ENCODE results near the gene SMIM15.

SMIM15 gene

DNA sequence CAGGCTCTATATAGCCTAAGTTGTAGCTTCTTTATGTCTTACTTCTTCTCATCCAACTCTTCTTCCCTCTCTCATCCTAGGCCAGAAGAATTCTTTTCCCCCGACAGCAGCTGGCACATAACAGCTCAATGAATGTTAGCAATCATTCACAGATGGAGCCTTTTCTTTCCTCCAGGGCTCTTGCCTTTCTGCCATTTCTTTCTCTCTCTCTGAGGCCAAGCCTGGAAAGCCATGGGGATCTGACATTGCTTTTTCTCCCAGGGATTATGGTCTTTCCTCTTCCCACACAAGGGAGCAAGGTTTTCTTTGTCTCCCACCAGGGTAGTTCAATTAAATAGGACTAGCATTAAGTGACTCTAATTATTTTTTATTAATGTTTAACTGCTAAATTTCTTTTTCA, 20.5 kb downstream of the SMIM15 start:
- TF ChIP-seq, protein P1, sequence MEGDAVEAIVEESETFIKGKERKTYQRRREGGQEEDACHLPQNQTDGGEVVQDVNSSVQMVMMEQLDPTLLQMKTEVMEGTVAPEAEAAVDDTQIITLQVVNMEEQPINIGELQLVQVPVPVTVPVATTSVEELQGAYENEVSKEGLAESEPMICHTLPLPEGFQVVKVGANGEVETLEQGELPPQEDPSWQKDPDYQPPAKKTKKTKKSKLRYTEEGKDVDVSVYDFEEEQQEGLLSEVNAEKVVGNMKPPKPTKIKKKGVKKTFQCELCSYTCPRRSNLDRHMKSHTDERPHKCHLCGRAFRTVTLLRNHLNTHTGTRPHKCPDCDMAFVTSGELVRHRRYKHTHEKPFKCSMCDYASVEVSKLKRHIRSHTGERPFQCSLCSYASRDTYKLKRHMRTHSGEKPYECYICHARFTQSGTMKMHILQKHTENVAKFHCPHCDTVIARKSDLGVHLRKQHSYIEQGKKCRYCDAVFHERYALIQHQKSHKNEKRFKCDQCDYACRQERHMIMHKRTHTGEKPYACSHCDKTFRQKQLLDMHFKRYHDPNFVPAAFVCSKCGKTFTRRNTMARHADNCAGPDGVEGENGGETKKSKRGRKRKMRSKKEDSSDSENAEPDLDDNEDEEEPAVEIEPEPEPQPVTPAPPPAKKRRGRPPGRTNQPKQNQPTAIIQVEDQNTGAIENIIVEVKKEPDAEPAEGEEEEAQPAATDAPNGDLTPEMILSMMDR (IDR thresholded peaks at IDR 0.05; ENCODE audit: insufficient read depth, low read depth, low read length, missing control alignments) = no peak
- DNase-seq (ENCODE audit: low read depth) = no peak

DNA sequence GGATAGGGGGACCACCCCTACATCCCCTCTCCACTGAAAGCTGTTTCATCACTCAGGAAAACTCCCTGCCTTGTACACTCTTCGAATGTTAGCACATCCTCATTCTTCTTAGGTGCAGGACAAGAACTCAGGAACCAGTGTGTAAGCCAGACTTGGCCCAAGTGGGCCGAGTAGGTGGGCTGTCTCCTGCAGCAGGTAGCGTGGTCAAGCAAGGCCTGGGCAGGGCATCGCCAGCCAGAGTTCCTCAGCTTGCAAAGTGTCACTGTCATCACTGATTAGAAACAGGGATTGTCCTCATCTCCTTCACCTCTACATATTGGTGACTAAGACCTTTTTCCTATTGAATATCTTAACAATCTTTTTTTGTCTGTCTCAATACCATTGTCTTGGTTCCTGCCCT, 22.3 kb downstream of the SMIM15 start:
- H3K4me3 ChIP-seq (ENCODE audit: low read length) = no peak overlapping the region
- TF ChIP-seq, protein P1 (IDR thresholded peaks at IDR 0.05; ENCODE audit: insufficient read depth, low read depth, low read length, missing control alignments) = no peak

More for the DNA sequence above, 20.5 kb downstream of the SMIM15 start:
- no peak overlapping the region for H3K4me3 ChIP-seq (ENCODE audit: low read length)

DNA sequence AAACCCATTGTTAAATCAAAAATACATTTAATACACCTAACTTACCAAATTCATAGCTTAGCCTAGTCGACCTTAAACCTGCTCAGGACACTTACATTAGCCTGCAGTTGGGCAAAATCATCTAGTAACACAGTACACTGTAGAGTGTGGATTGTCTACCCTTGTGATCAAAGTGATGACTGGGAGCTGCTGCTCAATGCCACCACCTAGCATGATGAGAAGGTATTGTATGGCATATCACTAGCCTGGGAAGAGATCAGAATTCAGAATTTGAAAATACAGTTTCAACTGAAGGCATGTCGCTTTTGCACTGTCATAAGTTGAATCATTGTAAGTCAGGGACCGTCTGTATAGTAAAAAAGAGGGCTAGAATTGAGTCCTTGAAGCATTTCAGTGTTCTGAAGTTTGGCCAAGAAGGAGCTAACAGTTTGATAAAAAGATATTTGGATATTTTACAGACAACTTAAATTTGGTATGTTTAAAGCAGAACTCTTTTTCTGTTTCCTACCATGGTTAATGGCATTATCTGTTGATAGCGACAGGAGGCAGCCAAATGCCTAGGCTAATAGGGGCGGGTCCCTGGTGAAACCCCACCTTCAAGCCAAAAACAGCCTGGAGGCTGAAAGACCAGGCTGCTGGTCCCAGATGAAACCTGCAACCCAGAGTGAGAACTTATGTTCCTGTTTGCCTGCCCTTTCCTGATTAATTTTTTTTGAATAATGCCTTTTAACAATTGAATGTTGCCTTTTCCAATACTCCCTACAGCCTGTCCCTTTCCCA, 23.0 kb downstream of the SMIM15 start:
- TF ChIP-seq, protein P1 (IDR thresholded peaks at IDR 0.05; ENCODE audit: insufficient read depth, low read depth, low read length, missing control alignments) = peak; percentile 57
- peak; percentile 27 for DNase-seq (ENCODE audit: low read depth)
- H3K4me3 ChIP-seq (ENCODE audit: low read length) = no peak overlapping the region

More for the DNA sequence above, 22.3 kb downstream of the SMIM15 start:
- DNase-seq (ENCODE audit: low read depth) = no peak

DNA sequence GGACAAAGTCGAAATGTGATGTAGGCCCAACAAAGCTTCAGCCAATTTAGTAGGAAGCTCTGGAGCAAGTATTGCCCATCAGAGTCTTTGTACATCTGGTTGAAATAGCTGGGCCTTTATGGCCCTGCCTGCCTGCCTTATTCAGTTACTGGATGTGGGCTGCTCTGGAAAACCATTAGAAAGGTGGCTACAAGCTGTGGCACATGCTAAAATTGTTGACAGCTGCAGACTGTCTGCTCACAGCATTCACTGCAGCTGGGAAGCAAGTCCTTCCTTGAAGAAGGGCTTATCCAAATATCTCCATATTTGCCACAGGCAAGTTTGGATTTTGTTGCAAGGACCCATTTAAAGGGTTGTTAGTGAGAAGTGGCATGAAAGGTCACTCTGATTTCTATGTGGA, 24.4 kb downstream of the SMIM15 start:
- H3K4me3 ChIP-seq (ENCODE audit: low read length) = no peak overlapping the region
- TF ChIP-seq, protein P1 (IDR thresholded peaks at IDR 0.05; ENCODE audit: insufficient read depth, low read depth, low read length, missing control alignments) = no peak
- DNase-seq (ENCODE audit: low read depth) = no peak

DNA sequence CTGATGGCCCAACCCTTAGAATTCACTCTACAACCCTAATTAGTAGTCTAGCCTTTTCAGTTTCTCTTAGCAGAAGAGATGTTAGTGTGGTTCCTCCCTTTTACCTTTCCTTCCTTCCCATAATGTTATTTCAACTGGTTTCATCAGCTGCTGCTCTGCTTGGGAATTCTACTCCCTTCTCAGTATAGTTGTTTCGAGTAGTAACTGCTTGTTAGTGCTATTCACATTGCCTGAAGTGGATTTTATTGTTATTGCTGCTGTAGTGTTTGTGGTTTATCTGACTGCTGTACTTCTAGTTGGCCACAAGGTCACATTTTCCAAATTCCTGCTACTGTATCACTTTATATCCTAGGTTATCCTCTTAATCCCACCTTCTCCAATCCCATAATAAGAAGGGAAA, 29.7 kb downstream of the SMIM15 start:
- TF ChIP-seq, protein P1 (IDR thresholded peaks at IDR 0.05; ENCODE audit: insufficient read depth, low read depth, low read length, missing control alignments) = no peak
- H3K4me3 ChIP-seq (ENCODE audit: low read length) = no peak overlapping the region
- DNase-seq (ENCODE audit: low read depth) = no peak

DNA sequence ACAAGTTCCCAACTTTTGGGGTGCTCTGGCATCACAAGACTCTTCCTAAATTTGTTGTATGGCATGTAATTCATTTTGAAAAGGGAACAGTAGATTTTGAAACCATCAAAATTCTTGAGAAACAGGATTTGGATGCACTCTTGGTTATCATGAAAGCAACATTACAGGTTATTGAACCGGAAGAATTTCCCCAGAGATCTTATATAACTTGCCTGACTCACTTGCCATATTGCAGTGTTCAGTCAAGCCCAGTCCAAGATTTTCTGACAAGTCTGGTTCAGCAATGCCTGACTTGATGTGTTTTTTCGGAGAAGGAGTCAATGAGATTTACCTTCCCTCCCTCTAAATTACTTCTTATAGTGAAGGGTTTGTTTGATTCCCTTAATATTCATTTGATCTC, 32.0 kb downstream of the SMIM15 start:
- no peak overlapping the region for H3K4me3 ChIP-seq (ENCODE audit: low read length)
- TF ChIP-seq, protein P1 (IDR thresholded peaks at IDR 0.05; ENCODE audit: insufficient read depth, low read depth, low read length, missing control alignments) = no peak
- DNase-seq (ENCODE audit: low read depth) = peak; percentile 38

DNA sequence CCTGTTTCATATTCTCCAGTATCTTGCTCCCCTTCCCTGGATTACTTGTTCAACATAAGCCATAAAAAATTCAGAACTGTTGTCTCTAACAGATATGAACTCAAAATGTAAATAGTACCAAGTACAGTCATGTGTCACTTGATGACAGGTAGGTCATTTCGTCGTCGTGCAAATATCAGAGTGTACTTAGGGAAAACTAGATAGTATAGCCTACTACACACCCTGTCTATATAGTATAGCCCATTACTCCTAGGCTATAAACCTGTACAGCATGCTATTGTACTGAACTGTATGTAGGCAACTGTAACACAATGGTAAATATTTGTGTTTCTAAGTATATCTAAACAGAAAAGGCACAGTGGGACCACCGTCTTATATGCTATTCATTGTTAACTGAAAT, 39.1 kb downstream of the SMIM15 start:
- no peak overlapping the region for H3K4me3 ChIP-seq (ENCODE audit: low read length)
- TF ChIP-seq, protein P1 (IDR thresholded peaks at IDR 0.05; ENCODE audit: insufficient read depth, low read depth, low read length, missing control alignments) = no peak
- DNase-seq (ENCODE audit: low read depth) = no peak
